Glomerular visceral epithelial cell (primary cell): ENCODE measurements around the gene SPATA1.
A peak's percentile ranks its signal among the peaks of the same experiment; 100 is the strongest.
"Not testable (repeated sequence)": the region's sequence is repeated elsewhere in the genome, so short reads cannot be mapped to it uniquely, and the experiment has no call there.

Experiments used
- DNase-seq: peaks from one replicate; pipeline ENCODE4 v3.0.0-alpha.2; 2016; ENCODE audit errors: extremely low spot score

The SPATA1 gene

DNA sequence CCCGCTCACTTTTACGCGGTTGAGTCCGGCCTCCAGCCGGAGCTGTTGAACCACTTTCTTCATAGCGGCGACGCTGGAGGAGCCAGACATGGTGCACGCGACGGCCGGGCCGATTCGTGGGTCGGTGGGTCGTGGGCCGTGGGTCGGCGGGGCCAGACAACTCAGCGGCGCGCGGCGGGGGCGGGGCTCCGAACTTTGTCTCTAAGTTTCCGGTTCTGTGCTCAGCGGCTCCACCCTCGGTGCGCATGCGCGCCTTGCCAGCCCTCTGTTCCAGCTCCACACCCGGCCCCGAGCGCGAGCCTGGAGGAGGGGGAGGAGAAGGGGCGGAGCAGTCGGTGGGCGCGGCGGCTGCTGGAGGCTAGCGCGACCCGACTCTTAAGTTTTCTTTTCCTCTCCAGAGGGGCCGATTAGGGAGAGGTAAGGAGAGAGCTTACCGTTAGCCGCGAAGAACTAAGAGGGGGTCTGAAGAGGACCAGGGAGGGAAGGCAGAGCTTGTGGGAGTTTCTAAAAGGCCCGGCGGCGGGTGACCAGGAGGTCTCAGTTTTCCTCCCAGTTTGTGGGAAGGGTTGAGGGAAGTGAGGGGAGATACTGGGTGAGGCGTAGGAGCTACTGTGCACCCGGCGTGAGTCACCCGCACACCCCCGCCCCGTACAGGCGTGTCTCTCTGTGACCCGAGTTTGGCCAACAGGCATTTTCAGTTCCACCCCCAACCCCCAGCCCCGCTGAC lies at the start of gene SPATA1, which contains the start of gene GNG5:
SPATA1 (plus strand) TSS at position 385 of the 727 bp plus-strand sequence. CDS start 9,974 bp downstream, outside the sequence.
GNG5 (minus strand) TSS at position 580 of the 727 bp plus-strand sequence; CDS start at position 90, 490 bp downstream.
- peak; percentile 98 for DNase-seq

- no peak for DNase-seq
Observed at GRCh38 chr1:84462118-84462517, 44.1 kb upstream of the SPATA1 start.

- DNase-seq = no peak
Observed at GRCh38 chr1:84467298-84467697, 38.9 kb upstream of the SPATA1 start.

GRCh38 chr1:84476225-84476624 lies 30.0 kb upstream of the SPATA1 start:
- no peak for DNase-seq

DNA sequence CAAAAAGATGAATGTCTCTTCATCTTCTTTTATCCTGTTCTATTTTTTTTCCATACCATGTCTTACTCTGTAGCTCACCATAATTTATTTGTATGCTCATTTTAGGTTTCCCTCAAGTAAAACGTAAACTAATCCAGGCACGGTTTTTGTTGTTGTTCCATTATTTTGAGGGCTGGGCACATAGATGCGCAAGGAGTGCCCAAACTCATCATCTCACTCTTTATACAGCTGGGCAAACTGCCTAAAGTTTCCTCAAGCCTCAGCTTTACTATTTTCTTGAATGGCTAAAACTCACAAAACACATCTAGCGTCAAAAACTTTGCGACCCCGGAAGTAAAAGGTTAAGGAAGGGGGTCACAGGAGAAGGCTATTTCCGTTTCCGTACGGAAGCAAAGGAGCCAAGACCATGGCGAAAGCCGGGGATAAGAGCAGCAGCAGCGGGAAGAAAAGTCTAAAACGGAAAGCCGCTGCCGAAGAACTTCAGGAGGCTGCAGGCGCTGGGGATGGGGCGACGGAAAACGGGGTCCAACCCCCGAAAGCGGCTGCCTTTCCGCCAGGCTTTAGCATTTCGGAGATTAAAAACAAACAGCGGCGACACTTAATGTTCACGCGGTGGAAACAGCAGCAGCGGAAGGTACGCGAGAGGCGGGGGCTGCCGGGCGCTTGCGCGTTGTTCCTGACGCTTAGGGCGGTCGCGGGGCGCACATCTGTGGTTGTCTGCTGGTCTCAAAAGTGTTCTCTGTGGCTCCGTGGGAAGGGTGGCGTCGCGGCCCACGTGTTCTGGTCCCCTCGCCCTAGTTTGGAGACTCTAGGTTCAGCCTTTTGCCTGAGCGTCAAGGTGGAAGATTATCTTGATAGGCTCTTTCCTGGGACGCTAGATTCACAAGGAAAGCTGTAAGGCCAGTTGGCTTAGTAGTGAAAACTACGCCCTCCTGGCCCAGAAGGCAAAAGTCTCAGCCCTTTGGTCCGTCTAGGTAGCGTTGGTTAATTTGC lies 27.0 kb upstream of the SPATA1 start, which contains the start of gene RPF1:
RPF1 (plus strand) TSS at position 391 of the 993 bp plus-strand sequence; CDS start at position 407, 16 bp downstream.
- peak; percentile 78 for DNase-seq

GRCh38 chr1:84479998-84480397 lies 26.2 kb upstream of the SPATA1 start:
- DNase-seq = peak; percentile 6

DNA sequence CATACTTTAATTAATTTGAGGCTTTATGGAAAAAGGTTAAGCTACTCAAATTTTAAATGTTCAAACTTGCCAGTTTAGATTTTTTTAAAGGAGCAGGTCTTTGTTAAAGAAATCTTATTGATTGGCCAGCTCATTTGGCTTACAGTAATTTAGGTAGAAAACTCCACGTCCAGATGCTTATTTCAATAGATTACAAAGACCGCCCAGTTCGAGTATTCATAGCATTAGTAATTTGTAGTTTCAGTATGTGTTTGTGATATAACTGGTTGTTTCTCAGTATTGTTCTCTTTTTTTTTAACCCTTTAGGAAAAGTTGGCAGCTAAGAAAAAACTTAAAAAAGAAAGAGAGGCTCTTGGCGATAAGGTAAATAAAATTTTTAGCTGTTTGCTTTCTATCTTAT lies 25.5 kb upstream of the SPATA1 start:
- no peak for DNase-seq

GRCh38 chr1:84481317-84481716 lies 24.9 kb upstream of the SPATA1 start:
- DNase-seq = no peak

DNA sequence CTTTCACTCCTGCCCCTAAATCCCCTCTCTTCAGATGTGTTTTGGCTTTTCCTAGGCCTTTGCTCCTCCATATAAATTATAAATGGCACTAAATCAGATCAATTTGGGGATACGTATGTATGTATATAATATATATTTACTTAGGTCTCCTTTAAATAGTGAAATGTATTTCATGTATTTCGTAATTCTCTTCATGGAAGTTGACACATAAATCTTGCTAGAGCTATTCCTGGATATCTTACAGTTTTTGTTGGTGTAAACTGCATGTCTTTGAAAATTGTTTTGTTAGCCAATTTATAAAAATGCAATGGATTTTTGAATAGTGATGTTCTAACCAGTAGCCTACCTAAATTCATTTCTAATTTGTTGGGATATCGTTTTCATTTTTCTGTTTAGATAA lies 18.1 kb upstream of the SPATA1 start:
- DNase-seq = no peak

- no peak for DNase-seq
Observed at GRCh38 chr1:84489766-84490165, 16.4 kb upstream of the SPATA1 start.

GRCh38 chr1:84492726-84493125 lies 13.5 kb upstream of the SPATA1 start:
- DNase-seq = no peak

DNA sequence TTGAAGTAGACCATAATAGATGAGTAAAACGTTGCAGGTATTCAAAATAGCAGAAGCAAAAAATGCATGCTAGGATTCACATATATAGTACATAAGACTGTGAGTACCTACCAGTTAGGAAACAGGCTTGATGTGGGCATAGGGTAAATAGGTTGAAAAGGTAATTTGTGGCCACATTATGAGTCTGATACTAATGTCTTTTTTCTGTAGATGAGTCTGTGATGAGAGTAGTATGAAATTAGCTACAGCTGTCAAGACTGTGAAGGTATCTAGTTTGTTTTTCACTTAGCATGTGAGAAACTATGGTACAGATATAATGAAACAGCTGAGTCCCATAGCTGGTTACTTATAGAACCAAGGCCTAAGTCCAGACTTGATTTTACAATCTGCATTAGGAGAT lies 12.4 kb upstream of the SPATA1 start:
- no peak for DNase-seq

- DNase-seq = no peak
Observed at GRCh38 chr1:84496498-84496897, 9.7 kb upstream of the SPATA1 start.

- no peak for DNase-seq
Observed at GRCh38 chr1:84497631-84498275, 8.4 kb upstream of the SPATA1 start.

- no peak for DNase-seq
Observed at GRCh38 chr1:84502927-84503326, 3.3 kb upstream of the SPATA1 start.

- peak; percentile 55 for DNase-seq
Observed at GRCh38 chr1:84504580-84505492, 1.4 kb upstream of the SPATA1 start.

DNA sequence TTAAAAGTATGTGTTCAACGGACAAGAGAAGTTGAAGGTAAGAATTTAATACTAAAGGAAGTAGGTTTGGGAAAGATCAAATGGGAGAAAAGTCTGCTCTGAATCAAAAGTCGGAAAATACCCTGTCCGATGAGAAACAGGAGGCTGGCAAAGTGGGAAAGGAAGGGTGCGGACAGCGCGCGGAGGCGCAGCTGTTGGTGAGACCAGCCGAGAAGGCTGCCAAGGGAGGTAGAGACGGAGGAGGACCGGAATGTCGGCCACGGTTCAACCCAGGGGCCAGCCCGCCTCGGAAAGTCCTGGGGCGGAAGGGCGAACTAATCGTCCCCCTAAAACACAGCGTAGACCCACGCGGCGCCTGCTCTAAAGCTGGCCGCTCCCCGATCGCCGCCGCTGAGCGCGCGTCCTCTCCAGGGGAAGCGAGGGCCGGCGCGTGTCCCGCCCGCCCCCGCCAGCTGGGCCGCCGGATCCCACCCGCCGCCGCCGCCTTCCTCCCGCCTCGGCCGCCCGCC lies 639 bp upstream of the SPATA1 start:
- DNase-seq = peak; percentile 71

DNA sequence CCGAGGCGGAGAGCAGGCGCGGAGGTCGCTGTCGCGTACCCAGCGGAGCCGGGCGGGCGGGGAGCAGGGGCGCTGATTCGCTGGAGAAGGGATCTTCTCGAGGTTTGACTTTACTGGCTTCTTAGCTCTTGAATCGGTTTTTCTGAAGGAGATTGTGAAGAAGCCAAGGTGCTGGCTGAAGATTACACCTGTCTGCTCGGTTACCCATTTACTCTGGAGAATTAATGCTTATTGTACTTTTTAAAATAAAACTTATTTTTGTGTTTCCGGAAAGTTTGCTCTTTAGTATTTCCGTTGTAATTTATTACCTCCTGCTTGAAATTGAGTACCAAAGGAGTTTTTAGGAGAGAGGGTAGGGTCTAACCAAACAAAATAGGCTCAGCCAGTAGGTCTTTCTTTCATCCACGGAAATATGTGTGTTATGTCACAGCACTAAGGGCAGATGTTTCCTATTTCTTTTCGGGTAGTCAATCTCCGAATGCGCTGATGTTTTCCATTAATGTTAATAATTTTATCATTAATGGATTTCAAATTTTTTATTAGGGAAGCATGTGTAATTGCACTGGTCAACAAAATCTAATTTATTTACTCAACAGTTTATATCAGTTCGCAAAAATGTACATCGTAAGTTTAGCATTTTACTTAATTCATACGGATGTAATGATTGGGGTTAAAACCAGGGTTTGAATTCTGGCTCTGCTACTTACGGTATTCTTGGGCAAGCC lies 705 bp downstream of the SPATA1 start:
- DNase-seq = no peak

DNA sequence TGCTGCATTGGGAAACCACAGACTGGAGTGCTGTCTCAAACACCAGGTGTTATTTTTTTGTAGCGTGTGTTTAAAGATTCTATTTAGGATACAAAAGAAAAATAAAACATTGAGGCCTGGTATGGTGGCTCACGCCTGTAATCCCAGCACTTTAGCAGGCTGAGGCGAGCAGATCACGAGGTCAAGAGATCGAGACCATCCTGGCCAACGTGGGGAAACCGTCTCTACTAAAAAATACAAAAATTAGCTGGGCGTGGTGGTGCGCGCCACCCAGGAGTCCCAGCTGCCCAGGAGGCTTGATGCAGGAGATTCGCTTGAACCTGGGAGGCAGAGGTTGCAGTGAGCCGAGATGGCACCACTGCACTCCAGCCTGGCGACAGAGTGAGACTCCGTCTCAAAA lies 1.7 kb downstream of the SPATA1 start:
- not testable (repeated sequence) for DNase-seq

DNA sequence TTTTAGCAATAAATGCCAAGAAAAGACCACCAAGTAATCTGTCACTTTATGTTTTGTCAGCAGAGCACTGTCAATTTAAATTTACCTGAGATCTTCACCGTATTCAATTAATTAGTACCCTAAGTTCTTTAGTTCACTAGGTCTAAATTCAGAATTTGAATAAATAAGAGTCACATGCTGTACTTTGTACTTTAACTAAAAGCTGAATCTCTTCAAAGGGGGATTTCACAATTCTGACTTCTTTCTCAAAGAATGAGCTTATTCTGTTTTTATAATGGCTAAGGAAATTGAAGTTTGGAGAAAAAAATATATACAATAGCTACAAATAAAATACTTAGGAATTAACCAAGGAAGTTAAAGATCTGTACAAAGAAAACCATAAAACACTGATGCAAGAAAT lies 2.3 kb downstream of the SPATA1 start:
- no peak for DNase-seq
